VCaP (cell line): ENCODE data around the gene PPA1.
A peak's percentile ranks its signal among the peaks of the same experiment; 100 is the strongest.

Source experiments
- H3K27ac ChIP-seq: fragments of 450-650 bp; 2 replicates; pipeline ENCODE4 v1.5.1; 2017
- TF ChIP-seq, protein P1 (sequence below): fragments of 450-650 bp; conservative IDR thresholded peaks from 2 replicates; pipeline ENCODE4 v1.5.1; 2017; ENCODE audit warnings: mild to moderate bottlenecking, moderate library complexity

Gene PPA1

DNA sequence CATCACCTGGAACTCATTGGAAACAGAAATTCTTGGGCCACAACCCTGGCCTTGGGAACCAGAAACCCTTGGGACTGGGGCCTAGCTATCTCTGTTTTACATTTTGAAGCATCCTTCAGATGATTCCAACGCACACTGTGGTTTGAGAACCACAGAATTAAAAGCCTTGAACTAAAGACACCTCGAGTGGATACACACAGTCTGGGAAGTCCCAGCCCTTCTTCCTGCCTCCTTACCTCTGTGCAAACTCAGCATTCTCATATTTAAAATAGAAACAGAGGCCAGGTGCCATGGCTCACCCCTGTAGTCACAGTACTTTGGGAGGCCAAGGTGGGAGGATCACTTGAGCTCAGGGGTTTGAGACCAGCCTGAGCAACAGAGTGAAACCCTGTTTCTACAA lies 37.7 kb upstream of the PPA1 start:
- TF ChIP-seq, protein P1, sequence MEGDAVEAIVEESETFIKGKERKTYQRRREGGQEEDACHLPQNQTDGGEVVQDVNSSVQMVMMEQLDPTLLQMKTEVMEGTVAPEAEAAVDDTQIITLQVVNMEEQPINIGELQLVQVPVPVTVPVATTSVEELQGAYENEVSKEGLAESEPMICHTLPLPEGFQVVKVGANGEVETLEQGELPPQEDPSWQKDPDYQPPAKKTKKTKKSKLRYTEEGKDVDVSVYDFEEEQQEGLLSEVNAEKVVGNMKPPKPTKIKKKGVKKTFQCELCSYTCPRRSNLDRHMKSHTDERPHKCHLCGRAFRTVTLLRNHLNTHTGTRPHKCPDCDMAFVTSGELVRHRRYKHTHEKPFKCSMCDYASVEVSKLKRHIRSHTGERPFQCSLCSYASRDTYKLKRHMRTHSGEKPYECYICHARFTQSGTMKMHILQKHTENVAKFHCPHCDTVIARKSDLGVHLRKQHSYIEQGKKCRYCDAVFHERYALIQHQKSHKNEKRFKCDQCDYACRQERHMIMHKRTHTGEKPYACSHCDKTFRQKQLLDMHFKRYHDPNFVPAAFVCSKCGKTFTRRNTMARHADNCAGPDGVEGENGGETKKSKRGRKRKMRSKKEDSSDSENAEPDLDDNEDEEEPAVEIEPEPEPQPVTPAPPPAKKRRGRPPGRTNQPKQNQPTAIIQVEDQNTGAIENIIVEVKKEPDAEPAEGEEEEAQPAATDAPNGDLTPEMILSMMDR, result no peak
- H3K27ac ChIP-seq, result no peak overlapping the region

DNA sequence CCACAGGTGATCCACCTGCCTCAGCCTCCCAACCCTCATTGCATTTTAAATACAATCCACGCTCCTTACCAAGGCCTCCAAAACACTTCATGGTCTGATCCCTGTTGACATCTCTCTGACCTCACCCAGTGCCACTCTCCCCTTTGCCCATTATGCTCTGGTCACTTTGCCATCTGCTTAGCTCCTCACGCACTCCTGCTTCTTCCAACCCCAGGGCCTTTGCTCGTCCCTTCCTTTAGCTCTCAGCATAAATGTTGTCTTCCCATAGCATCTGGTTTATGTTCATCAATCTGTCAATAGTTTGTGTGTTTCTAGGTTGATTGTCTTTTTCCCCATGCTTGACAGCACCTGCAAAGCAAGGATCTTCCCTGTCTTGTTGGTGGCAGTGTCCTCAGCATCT lies 36.5 kb upstream of the PPA1 start:
- no peak overlapping the region for H3K27ac ChIP-seq

DNA sequence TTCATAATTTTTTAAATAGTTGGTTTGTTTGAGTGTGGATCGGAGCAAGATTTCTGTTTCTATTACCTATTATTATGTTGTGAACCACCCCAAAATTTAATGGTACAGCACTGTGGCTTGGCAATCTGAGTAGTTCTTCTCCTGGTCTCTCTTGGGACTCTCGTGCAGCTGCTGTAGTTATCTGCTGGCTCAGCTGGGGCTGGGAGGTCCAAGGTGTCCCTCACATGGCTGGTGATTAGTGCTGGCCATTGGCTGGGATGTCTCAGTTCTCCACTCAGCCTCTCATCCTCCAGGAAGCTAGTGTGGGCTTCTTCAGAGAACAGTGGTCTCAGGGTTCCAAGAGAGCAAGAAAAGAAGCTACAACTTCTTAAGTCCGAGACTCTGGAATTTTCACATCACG lies 35.1 kb upstream of the PPA1 start:
- H3K27ac ChIP-seq, result no peak overlapping the region
- TF ChIP-seq, protein P1, result no peak

More for the DNA sequence above, 36.5 kb upstream of the PPA1 start:
- TF ChIP-seq, protein P1, result no peak

DNA sequence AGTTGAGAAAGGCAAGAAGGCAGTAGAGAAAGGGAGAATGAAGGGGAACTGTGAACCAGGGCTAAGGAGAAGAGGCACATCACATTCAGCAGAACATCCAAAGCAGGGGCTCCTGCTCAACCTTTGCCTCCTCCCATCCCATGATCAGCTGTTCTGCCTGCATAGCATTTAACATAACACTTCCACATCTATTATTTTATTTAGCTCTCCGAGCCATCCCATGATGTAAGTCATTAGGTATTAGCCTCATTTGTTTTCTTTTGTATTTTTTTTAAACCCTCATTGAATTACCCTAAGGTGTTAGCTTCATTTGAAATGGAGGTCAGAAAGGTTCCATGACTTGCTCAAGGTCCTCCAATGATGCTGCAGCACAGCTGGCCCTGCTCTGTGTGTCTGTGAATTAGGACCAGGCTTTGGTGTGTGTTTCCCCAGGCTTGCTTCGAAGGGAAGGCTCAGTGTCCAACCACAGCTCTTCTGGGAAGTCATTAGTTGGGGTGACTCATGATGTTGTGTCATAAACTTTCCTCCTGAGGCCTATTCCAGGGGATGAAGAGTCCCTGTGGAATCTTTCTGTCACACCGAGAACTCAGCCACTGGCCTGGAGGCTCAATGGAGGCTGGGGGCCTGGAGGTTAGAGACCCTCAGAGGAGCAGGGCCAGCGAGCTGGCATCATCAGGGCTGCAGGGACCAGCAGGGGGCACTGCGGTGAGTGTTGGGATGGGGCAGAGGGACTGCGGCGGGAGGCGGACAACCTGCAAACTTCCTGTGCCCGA lies 34.1 kb upstream of the PPA1 start:
- H3K27ac ChIP-seq, result no peak overlapping the region
- TF ChIP-seq, protein P1, result no peak

DNA sequence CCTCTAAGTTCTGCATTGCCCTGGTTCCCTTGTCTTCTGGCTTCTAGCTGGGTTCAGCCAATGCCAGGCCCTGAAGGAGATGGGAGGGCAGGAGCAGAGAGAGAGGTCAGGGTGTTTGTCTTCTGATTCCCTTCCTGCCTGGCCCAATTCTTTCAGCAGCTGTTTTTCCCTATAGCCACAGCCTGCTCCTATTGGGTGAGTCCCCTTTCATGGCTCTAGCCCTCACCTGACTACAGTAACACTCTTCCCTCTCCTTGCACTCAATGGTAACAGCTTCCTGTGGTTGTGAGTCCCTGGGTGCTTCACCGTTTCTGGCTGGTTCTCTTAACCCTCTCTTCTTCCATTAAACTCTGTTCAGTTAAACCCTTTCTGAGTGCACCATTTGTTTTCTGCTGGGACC lies 33.5 kb upstream of the PPA1 start:
- no peak overlapping the region for H3K27ac ChIP-seq
- TF ChIP-seq, protein P1, result no peak

DNA sequence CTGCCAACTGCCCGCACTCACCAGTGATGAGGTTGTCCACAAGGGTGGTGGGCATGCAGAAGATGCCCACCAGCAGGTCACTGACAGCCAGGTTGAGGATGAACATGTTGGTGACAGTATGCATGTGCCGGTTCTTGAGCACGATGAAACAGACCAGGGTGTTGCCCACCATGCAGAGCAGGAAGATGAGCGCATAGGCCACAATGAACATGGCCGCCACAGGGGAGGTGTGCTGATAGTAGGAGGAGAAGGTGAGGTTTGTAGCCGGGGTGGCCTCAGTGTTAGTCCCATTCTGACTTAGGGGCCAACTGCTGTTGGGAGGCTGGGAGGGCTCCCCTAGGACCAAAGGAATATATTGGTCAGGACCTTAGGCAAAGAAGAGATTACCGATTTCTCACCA lies 32.8 kb upstream of the PPA1 start:
- TF ChIP-seq, protein P1, result no peak
- no peak overlapping the region for H3K27ac ChIP-seq

DNA sequence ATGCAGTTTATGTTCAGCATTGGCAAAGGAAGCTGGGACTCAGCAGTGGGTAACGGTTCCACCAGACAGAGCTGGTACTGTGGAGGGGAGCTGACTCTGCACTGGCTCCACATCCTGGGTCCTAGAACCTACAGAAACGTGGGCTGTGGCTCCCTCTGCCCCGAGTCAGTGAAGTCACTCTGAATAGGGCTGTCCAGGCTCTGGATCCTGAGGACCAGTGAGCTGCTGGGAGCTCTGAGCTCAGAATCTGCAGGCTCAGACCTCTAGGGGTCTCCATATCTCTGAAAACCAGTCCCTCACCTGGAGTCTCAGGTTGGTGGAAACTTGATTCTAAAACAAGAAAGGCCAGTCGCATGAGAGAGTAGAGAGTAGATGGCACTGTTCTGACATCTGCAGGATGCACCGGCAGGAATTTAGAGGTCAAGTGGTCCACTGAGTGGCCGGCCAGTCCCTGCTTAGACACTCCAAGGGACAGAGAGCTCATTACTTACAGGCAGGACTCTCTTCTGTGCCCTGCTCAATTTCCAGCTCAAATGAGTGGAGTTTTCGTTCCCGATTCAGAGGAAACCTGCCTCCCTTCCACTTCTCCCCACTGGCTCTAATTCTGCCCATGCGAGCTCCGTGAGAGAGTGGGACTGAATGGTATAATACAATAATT lies 31.9 kb upstream of the PPA1 start:
- TF ChIP-seq, protein P1, result peak; percentile 66
- no peak overlapping the region for H3K27ac ChIP-seq
